Fibroblast of peridontal ligament (primary cell): ENCODE measurements around the gene NOL6.
A peak's percentile ranks its signal among the peaks of the same experiment; 100 is the strongest.
"Not testable (repeated sequence)": the region's sequence is repeated elsewhere in the genome, so short reads cannot be mapped to it uniquely, and the experiment has no call there.

Source experiments
- DNase-seq: peaks from one replicate; pipeline ENCODE4 v3.0.0-alpha.2; 2010; ENCODE audit errors: extremely low read depth

Gene NOL6

GRCh38 chr9:33472881-33473615 lies 676 bp downstream of the NOL6 start:
- DNase-seq = peak; percentile 2

GRCh38 chr9:33472171-33472880 lies 1.4 kb downstream of the NOL6 start:
- DNase-seq = no peak

GRCh38 chr9:33471361-33471760 lies 2.4 kb downstream of the NOL6 start:
- DNase-seq = no peak

- no peak for DNase-seq
Observed at GRCh38 chr9:33469891-33470290, 3.8 kb downstream of the NOL6 start.

- DNase-seq = no peak
Observed at GRCh38 chr9:33468797-33469621, 4.7 kb downstream of the NOL6 start.

- DNase-seq = no peak
Observed at GRCh38 chr9:33468215-33468730, 5.5 kb downstream of the NOL6 start.

- DNase-seq = no peak
Observed at GRCh38 chr9:33467526-33467925, 6.2 kb downstream of the NOL6 start.

- peak; percentile 30 for DNase-seq
Observed at GRCh38 chr9:33466565-33467495, 6.9 kb downstream of the NOL6 start.

GRCh38 chr9:33465596-33466564 lies 7.8 kb downstream of the NOL6 start:
- no peak for DNase-seq

- DNase-seq = no peak
Observed at GRCh38 chr9:33465096-33465495, 8.6 kb downstream of the NOL6 start.

GRCh38 chr9:33464045-33464636 lies 9.6 kb downstream of the NOL6 start:
- DNase-seq = no peak

GRCh38 chr9:33463151-33463550 lies 10.6 kb downstream of the NOL6 start:
- DNase-seq = no peak

GRCh38 chr9:33461492-33461891 lies 12.2 kb downstream of the NOL6 start:
- DNase-seq = no peak

- no peak for DNase-seq
Observed at GRCh38 chr9:33460854-33461253, 12.9 kb downstream of the NOL6 start.

- no peak for DNase-seq
Observed at GRCh38 chr9:33459115-33459514, 14.6 kb downstream of the NOL6 start.

GRCh38 chr9:33458444-33458843 lies 15.3 kb downstream of the NOL6 start:
- no peak for DNase-seq

- DNase-seq = no peak
Observed at GRCh38 chr9:33455945-33456344, 17.8 kb downstream of the NOL6 start.

- not testable (repeated sequence) for DNase-seq
Observed at GRCh38 chr9:33455456-33455855, 18.3 kb downstream of the NOL6 start.

- DNase-seq = not testable (repeated sequence)
Observed at GRCh38 chr9:33454661-33455026, 19.1 kb downstream of the NOL6 start.
